GF-D8 (cell line): ENCODE results near the gene TAC3.
"Not testable (repeated sequence)": the region's sequence is repeated elsewhere in the genome, so short reads cannot be mapped to it uniquely, and the experiment has no call there.

Experiments used
- DNase-seq: peaks from one replicate; lab custom pipeline; 2025; lab: John Stamatoyannopoulos, UW

The TAC3 gene

GRCh38 chr12:56982578-56983236, 33.6 kb downstream of the TAC3 start:
- DNase-seq = not testable (repeated sequence)

GRCh38 chr12:56980941-56981530, 35.3 kb downstream of the TAC3 start:
- no peak for DNase-seq

- DNase-seq = no peak
These were observed 36.1 kb downstream of the TAC3 start for GRCh38 chr12:56980268-56980667.

GRCh38 chr12:56979628-56980027, 36.7 kb downstream of the TAC3 start:
- DNase-seq = no peak

- no peak for DNase-seq
These were observed 37.8 kb downstream of the TAC3 start for GRCh38 chr12:56978397-56979138.

GRCh38 chr12:56977361-56977760, 39.0 kb downstream of the TAC3 start:
- DNase-seq = not testable (repeated sequence)

GRCh38 chr12:56974224-56974623, 42.1 kb downstream of the TAC3 start:
- not testable (repeated sequence) for DNase-seq

- not testable (repeated sequence) for DNase-seq
These were observed 47.4 kb downstream of the TAC3 start for GRCh38 chr12:56968910-56969309.

GRCh38 chr12:56965997-56966642, 50.2 kb downstream of the TAC3 start:
- not testable (repeated sequence) for DNase-seq

GRCh38 chr12:56965124-56965523, 51.2 kb downstream of the TAC3 start:
- DNase-seq = not testable (repeated sequence)

GRCh38 chr12:56963557-56963956, 52.8 kb downstream of the TAC3 start:
- DNase-seq = not testable (repeated sequence)

GRCh38 chr12:56962247-56962646, 54.1 kb downstream of the TAC3 start:
- DNase-seq = not testable (repeated sequence)
